Measurements from ENCODE around the gene SORT1. TPM values are rescaled to one million over a fixed set of nuclear protein-coding genes. Genes with fewer than 3 reads are reported as not detected.

The SORT1 gene
- polyA plus RNA-seq, 1 of the 3 experiments (the other 2 are of a cell fraction), result 8.5 TPM

DNA sequence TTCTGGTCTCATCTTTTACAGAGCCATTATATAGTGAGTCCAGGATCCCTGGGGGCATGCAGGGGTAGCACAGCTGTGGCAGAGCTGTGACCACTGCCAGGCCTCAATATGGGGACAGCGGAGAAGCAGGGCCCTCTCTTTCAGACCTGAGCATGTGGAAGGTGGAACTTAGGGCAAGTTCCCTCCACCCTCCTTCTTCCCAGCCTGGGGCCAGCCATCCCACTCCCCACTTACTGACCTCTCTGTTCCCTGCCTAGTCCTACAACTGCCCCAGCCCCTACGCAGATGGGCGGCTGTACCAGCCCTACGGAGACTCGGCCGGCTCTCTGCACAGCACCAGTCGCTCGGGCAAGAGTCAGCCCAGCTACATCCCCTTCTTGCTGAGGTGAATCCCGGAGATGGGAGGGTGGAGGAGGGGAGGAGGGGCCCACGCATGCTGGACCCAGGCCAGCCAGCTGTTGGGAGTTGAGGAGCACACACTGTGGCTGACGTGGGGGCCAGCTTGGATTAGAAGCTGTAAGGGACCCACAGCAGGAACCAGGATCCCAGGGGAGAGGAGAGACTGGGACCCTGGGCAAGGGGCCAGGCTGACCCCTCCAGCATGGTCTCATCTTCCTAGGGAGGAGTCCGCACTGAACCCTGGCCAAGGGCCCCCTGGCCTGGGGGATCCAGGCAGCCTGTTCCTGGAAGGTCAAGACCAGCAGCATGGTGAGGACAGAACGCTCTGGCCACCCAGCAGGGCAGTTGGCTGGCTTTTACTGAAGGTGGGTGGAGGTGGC lies 125.5 kb downstream of the SORT1 start:
- CTCF ChIA-PET, result interaction anchor here (1.9 kb wide), 1 partner anchor 127 kb away, joined by 6 read pairs; no protein-coding TSS in a partner anchor

More for the DNA sequence above, 125.5 kb downstream of the SORT1 start:
- WGBS (ENCODE audit: low lambda C conversion rate), result 94% methylated on average over 9 of the region's 13 CpGs
- no peak for DNase-seq
- Histone ChIP-seq H3K4me1 (ENCODE audit: control insufficient read depth in 1 of 2, insufficient read depth in 2 of 2, low read depth in 1 of 2, low read length in 1 of 2) (peaks cover 15 to 19% of the 10 kb centered on the region in 2 experiments), H3K9ac (no peak overlapping the region), H3K4me2 (no peak overlapping the region), H3K9me2 (no peaks in the 10 kb centered on the region), H3F3A (replicated peaks; ENCODE audit: insufficient read depth) (peaks cover 8% of the 10 kb centered on the region), H3K27ac (ENCODE audit: low read depth in 2 of 2, low read length in 1 of 2) (no peak overlapping the region), H3K9me3 (no peaks in the 10 kb centered on the region), H4K20me1 (ENCODE audit: insufficient read depth) (no peaks in the 10 kb centered on the region), H2AFZ (ENCODE audit: low read depth) (no peak overlapping the region), H3K4me3 (ENCODE audit: low read depth in 2 of 2, low read length in 1 of 2) (no peak overlapping the region), H3K27me3 (ENCODE audit: insufficient read depth) (no peaks in the 10 kb centered on the region), H3K36me3 (replicated peaks in 1 of 2; ENCODE audit: control insufficient read depth in 1 of 2, insufficient read depth in 2 of 2, low read length in 1 of 2) (no peaks in the 10 kb centered on the region), H3K79me2 (ENCODE audit: insufficient read depth) (no peaks in the 10 kb centered on the region)
- TF ChIP-seq POLR2AphosphoS5 (IDR thresholded peaks at IDR 0.05; ENCODE audit: low read depth, low read length) (no peak), TCF12 (IDR thresholded peaks at IDR 0.05) (no peak), CHD2 (IDR thresholded peaks at IDR 0.05; ENCODE audit: low read length, partially characterized antibody) (no peak), SMC3 (IDR thresholded peaks at IDR 0.05; ENCODE audit: low read depth, low read length) (no peak), EZH2phosphoT487 (IDR thresholded peaks at IDR 0.05; ENCODE audit: borderline replicate concordance, low read depth) (no peak), RXRA (IDR thresholded peaks at IDR 0.05; ENCODE audit: borderline replicate concordance, low read depth) (no peak), SIN3A (IDR thresholded peaks at IDR 0.05; ENCODE audit: borderline replicate concordance, low read depth, low read length) (no peak), FOXJ3 (CRISPR knock-in tag; IDR thresholded peaks at IDR 0.05) (no peak), IRF3 (IDR thresholded peaks at IDR 0.05; ENCODE audit: low read depth, low read length) (no peak)
- TF ChIP-seq, protein P1, sequence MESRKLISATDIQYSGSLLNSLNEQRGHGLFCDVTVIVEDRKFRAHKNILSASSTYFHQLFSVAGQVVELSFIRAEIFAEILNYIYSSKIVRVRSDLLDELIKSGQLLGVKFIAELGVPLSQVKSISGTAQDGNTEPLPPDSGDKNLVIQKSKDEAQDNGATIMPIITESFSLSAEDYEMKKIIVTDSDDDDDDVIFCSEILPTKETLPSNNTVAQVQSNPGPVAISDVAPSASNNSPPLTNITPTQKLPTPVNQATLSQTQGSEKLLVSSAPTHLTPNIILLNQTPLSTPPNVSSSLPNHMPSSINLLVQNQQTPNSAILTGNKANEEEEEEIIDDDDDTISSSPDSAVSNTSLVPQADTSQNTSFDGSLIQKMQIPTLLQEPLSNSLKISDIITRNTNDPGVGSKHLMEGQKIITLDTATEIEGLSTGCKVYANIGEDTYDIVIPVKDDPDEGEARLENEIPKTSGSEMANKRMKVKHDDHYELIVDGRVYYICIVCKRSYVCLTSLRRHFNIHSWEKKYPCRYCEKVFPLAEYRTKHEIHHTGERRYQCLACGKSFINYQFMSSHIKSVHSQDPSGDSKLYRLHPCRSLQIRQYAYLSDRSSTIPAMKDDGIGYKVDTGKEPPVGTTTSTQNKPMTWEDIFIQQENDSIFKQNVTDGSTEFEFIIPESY (IDR thresholded peaks at IDR 0.05; ENCODE audit: borderline replicate concordance, low read depth), result no peak
- TF ChIP-seq, protein P2, sequence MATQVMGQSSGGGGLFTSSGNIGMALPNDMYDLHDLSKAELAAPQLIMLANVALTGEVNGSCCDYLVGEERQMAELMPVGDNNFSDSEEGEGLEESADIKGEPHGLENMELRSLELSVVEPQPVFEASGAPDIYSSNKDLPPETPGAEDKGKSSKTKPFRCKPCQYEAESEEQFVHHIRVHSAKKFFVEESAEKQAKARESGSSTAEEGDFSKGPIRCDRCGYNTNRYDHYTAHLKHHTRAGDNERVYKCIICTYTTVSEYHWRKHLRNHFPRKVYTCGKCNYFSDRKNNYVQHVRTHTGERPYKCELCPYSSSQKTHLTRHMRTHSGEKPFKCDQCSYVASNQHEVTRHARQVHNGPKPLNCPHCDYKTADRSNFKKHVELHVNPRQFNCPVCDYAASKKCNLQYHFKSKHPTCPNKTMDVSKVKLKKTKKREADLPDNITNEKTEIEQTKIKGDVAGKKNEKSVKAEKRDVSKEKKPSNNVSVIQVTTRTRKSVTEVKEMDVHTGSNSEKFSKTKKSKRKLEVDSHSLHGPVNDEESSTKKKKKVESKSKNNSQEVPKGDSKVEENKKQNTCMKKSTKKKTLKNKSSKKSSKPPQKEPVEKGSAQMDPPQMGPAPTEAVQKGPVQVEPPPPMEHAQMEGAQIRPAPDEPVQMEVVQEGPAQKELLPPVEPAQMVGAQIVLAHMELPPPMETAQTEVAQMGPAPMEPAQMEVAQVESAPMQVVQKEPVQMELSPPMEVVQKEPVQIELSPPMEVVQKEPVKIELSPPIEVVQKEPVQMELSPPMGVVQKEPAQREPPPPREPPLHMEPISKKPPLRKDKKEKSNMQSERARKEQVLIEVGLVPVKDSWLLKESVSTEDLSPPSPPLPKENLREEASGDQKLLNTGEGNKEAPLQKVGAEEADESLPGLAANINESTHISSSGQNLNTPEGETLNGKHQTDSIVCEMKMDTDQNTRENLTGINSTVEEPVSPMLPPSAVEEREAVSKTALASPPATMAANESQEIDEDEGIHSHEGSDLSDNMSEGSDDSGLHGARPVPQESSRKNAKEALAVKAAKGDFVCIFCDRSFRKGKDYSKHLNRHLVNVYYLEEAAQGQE (IDR thresholded peaks at IDR 0.05; ENCODE audit: low read depth, low read length), result no peak
- POLR2A ChIA-PET, result no interaction called here
